ENCODE results near the gene CCDC24.

Gene CCDC24

DNA sequence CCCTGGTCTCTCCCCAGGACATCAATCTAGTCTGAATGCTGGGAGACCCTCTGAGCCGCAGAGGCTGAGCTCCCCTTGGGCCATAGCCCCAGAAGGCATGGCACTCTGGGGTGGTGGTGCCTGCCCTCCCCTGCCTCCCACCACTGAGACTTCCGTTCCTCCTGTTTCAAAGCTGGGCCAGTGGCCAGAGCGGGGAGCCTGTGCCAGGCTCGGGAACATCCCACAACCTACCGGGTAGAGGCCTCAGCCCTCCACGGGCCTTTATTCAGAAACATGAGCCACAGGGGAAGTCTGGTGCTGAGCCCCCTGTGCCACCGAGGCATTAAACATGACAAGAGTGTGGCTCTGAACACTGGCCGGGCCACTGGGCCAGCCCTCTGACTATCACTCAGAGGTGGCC is 8.1 kb downstream of the CCDC24 start:
- DNase-seq = no peak

DNA sequence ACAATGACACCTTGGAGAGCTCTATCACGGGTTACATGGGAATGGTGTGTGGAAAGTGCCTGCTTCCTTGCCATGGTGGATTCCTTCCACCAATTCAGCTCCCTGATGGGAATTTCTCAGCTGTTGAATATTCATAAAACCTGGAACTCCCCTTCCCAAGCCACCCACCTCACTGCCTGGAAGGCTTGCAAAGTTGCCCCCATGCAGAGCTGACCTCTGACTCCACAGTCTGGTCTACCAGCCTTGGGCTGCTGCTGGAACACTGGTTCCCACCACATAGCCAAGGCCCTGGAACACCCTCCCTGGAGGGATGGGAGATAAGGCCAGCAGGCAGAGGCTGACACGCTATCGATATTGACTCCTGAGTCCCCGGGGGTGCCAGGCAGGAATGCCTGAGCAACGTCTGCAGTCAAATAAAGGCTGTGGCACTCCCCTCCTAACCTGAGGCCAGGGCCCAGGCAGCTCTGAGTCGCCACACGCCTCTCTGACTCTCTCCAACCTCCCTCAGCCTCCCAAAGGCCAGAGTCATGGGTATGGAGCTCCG is 8.8 kb downstream of the CCDC24 start:
- no peak for DNase-seq

DNA sequence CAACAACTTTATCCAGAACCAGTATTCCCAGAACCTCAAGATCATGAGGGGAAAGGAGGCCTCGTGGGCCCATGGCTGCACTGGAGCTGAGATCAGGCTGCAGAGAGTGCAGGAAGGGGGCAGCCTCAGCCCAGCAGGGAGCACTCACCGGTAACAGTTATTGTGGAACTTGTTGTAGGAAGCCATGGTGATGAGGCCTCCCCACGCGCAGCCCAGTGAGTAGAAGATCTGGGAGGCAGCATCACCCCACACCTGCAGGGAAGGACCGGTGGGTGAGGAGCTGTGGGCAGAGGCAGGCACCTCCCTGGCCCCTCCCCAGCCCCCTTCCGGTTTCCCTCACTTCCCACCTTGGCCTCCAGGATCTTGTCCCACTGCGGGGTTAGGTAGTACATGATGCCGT is 10.8 kb downstream of the CCDC24 start:
- no peak for DNase-seq

DNA sequence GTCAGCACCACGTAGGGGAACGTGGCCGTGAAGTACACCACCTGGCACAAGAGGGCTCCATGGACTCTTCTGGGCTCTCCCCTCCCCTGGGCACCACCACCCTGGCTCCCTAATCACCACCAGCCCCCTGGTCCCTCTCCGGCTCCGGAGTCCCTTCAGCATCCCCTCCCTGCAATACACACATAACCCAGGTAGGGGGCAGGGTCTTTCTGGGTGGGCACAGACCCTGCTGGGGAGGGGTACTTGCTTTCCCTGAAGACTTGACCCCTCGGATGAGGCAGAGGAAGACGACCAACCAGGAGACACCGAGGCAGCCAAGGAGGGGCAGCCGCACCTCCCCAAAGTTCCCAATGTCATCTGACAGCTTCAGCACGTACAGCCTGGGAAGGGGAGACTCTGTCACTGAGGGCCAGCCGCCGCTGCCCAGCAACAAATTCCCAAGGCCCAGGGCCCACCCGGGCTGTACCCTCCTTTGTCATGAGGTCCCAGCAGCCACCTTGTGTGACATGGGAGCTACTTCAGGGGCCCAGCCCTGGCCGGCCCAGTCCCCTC is 11.3 kb downstream of the CCDC24 start:
- no peak for DNase-seq

DNA sequence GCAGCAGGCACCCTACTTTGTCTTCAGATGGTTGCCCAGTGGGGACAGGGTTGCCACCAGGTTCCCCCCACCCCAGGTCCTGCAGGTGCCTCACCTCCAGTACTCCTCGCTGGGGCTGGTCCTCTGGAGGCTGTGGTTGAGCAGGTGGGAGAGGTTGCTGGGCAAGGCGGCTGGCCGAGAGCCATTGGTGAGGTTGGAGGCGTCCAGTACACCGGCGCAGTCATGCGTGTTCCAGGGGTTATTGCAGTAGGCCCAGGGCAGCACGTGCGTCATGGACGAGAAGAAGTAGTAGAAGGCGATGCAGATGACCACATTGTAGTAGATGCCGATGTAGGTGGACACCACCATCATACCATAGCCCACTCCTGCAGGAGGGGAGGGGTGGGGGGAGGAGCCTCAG is 16.9 kb downstream of the CCDC24 start:
- no peak for DNase-seq

DNA sequence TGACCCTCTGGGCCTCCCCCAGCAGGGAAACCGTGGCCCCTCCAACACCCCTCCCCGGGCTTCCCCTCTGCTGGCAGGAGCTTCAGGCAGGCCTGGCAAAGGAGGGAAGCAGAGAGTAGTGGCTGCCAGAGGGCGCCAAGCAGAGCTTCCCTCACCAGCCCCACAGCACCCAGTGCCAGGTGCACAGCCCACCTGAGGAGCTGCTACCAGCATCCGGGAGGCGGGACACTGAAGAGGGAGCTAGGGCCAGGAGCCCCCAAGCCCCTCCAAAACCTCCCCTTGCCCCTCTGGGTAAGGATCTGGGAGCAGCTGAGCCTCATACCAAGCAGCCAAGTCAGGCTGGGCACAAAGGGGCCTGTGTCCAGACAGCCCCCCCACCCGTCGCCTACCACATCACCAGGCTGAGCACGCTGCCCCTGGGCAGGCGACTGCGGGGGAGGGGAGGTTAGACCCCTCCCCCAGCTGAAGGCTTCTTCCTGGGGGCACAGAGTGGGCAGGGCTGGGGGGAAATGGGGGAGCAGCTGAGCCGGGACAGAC is 19.6 kb downstream of the CCDC24 start:
- no peak for DNase-seq

DNA sequence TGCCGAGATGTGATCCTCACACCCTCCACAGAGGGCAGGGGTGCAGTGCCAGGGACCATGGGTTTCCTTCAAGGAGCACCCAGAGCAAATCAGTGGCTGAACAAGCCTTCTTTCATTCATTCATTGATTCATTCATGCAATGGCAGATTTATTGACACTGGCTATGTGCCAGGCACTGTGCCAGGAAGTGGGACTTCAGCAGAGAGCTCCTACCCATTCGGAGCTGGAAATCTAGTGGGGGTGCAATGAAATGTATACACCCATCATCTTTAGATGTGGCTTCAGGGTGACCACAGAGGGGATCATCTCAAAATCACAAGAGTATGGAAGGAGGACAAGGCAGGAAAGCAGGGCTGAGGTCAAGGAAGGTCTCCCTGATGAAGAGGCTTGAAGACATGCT is 21.0 kb downstream of the CCDC24 start:
- DNase-seq = no peak

DNA sequence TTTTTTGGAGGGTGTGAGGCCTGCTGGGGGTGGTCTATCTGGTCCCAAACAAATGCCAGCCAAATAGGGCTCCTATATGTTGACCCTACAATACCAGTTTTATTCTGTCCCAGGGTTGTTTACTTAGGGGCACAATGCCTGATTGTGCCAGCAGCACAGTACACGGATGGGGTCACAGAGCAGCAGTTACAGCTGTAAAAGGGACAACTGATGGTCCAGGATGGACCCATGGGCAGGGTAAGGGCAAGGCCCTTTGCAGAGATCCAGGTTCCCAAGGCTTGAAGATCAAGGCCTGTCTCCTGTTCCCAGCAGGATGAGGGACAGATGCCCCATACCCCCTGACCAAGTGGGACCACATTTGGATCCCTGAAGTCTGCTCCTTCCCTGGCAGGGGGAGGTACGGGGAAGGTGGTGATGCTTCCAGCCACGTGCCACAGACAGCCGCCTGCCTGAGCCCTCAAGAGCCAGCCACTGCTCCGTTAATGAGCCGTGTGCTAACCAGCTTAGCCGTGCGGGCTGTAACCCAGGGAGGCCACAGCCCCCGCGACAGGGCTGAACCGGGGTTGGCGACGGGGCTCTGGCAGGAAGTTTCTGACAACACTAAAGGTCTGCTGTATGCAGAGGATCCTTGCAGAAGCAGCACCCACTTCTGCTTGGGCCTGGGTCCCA is 21.7 kb downstream of the CCDC24 start:
- no peak for DNase-seq

DNA sequence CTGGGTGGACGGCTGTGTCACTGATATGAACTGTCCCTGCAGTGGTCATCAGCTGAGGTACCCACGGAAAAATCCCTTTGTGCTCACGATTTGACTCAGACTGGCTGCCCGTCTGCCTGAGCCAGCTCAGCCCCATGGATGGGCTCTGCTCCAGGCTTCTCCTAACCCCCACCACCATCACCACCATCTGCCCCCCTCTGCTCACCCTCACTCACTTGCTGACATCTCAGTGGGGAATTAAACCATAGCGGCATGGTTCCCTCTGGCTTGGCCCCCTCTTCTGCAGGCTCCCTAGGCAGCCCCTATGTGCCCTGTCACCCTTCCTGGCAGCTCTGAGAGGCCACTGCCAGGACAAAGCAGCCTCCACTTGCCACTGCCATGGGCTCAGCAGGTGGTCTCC is 22.6 kb downstream of the CCDC24 start:
- DNase-seq = no peak

DNA sequence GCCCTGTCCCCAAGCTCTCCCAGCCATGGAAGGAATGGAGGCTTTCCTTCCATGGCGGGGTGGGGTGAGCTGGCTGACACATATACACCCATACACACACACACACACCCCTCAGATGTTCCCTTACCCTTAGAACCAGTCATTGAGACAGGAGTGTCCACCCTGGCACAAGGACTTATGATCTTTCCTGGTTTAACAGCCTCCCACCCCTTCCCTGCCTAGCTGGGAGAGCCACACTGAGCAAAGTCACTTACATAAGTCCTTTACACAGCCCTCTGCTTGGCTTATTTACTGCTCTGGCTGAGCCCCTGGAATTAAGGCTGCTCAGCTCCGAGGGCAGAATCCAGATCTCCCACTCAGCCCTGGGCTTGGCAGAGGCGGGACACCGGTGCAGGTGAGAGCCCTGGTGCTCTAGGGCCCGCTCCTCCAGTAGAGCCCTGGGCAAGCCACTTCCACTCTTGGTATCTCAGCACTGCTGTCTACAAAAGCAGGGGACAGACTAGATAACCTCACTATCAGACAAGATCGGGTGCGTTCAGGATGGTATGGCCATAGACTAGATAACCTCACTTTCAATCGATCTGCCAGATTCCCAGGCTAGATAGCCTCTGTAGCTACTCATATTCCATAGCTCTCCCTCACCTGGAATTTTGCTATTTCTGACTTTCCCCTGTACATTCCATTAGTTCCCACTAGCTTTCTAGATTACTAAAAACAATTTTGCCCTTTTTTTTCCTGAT is 23.1 kb downstream of the CCDC24 start:
- DNase-seq = no peak

DNA sequence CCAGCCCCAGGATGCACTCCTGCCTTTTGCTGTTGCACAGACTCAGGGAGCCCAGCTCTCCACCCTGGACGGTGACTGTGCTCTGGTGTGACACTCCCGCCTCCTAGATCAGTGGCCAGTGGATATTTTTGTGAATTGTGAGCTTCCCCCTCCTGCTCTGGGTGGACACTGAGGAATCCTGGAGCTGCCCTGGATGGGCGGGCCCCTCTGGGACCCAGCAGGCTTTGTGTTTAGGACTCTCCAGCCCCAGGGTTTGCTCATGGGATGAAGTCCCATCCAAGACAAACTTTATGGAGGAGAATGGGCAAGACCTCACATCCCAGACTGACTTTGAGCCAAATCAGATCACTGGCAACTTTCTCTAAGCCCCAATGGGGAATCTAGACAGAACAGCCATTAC is 23.8 kb downstream of the CCDC24 start:
- DNase-seq = no peak

DNA sequence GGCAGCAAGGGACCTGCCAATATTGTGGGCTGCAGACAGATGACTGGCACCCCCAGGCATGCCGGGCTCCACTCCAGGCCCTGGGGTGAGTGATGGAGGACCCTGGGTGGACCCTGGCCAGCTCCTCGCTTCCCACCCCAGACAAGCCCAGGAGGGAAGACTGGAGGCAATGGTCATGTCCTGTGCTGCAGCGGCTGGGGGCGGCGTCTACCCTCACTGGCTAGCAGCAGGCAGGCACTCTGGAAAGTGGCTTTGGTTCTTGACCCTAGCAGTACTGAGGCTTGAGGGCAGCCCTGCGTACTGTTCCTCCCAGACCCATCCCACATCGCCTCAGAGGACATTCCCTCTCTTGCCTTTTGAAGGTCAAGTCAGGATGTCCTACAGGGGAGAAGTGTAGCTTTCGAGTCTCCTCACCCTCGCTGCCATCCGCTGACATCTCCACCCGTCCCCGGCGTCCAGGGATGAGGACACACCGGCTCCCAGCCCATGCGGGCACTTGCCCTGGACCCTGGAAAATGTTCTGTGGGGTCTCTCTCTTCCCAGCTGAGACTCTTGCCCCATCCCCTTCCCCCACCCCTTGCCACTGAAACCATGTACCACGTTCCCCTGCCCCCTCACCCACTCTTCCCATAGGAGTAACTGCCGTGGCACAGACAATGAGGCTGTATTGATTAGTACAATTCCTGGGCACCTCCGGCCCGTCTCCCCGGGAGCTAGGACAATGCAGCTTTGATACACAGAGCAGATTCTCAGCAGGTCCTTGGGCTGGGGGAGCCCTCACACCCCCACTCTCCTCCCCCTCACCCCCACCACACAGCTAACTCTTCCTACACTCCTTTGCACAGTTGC is 24.9 kb downstream of the CCDC24 start:
- DNase-seq = no peak

DNA sequence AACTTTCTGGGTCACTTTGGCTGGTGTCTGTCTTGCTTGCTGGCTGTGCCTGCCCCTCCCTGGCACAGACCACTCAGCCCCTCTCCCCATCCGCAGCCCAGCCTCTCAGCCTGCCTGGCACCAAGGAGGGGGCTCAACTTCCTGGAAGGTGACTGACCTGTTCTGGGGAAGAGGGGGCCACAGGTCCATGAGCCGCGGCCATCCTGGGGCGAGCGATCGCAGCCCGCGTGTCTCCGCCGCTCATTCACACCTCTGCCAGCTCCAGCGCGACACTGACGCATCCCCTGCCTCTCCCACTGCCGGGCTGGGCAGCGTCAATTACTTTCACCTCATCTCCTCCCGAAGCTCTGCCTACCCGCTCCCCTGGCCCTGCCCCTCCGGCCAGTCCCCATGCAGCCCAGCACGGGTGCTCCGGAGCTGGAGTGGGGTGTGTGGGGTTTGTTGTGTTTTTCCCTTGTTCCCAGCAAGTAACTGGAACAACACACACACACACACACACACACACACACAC is 25.5 kb downstream of the CCDC24 start:
- no peak for DNase-seq

DNA sequence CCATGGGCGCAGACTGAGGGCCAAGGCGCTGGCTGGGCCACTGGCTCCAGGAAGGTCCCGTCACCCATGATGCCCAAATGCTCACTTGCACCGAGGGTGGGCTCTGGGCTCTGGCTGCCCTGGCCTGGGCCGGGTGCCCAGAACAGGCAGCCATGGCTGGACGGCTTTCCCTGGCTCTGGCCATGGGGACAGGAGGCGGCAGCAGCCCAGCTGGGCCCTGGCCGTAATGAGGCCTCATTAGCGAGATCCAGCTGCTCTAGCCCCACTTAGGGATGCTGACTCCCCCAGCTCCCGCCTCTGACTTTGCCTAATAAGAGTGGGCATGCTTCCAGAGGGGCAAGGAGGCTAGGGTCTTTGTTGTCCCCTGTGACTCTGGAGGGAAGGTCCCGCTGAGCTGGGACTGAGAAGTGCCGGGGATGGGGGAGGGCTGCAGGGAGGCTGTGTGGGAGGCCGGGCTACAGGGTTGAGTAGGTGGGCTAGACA is 28.1 kb downstream of the CCDC24 start:
- no peak for DNase-seq

DNA sequence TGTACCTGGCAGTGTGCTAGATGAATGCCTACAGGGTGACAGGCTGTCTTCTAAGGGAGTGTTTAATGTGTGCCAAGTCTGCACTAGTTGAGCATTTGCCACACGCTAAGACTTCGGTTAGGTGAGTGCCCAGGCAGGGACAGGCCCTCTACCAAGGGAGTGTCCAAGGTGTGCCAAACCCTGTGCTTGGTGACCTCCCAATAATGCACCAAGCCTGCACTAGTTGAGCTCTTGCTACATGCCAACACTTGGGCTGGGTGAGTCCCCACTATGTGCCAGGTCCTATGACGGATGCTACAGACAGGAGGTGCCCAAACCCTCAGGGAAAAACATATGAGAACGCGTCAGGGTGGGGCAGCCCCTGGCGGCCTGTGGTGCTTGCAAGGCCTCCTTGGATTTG is 29.1 kb downstream of the CCDC24 start:
- DNase-seq = no peak

DNA sequence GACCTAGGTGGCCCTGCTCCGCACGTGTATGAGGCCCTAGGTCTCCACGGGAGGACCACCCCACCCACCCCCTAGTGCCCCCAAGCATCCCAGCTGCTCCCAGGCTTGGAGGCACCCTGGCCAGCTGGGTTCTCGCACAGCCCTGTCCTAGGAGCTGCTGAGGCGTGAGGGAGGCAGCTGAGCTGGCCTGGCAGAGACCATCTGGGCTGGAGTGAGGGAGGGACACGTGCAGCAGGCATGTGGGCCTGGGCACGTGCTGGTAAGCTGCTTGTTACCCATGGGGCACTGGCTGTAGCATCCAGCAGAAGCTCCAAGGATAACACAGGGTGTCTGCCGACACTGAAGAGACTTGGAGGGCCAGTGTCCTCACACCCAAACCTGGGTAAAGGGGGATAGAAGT is 29.8 kb downstream of the CCDC24 start:
- no peak for DNase-seq

DNA sequence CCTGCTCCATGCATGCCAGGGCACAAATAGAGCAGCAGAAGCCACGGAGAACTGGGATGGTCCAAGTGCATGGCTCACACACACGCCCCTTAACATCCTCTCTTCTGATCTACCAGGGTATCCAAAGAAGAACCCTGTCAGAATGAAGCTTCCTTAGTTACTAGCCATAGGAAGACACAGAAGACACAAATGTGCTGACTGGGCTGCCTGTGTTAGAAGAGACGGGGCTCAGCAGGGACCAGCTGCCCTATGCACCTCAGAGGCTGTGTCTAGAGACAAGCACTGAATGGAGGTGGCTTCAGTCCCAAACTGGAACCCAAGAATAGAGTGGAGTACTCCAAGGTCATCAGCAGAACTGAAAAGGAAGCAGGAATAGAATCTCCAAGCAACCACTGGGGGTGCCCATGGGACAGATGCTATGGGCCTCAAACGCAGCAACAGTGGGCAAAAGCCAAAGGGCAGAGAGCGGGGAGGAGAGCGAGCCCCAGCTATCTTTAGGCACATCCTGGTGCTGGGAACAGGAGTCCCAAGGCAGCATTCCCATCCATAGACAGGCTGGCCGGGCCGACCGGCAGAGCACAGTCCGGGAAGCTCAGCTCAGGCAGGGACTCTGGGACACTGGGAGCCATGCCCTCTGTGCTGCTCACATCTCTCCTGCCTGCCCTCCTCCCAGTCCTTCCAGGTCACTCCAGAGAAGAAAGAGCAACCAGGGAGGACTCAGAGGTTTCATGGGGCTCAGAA is 30.4 kb downstream of the CCDC24 start:
- DNase-seq = no peak

DNA sequence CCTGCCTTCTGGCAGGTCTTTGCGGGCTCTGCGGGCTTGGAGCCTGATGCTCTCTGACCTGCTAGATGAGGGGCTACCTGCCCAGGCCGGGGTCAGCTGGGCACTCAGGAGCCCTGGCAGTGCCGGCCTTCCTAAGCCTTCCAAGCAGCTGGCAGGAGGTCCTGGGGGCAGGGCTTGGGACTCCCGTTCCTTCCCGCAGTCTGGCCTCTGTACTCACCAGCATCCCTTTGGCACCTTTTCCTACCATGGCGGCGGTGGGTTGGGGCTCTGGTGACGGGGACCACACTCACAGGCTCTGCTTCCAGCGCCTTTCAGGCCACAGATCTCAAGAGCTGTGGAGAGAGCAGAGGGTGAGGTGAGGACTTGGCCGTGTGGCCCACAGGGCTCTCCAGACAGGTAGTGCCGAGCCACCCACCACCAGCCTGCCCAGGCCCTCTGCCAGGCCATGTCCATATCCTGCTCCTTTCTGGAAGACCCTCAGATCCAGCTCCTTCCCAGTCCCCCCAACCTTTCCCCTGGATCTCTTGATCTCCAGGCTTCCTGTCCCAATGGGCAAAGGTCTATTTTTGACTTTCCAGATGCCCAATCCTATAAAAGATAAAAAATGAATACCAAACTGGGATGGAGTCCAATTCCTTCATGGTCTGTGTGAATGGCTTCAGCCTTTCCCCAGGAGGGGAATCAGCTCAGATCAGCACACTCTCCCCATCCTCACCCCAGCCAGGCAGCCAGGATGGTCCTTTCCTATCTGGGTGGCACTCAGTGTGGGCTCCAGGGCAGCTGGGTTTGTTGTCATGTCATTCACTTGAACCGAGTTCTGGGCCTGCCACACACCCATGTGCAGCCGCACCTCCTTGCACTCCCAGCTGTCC is 32.9 kb downstream of the CCDC24 start:
- no peak for DNase-seq

DNA sequence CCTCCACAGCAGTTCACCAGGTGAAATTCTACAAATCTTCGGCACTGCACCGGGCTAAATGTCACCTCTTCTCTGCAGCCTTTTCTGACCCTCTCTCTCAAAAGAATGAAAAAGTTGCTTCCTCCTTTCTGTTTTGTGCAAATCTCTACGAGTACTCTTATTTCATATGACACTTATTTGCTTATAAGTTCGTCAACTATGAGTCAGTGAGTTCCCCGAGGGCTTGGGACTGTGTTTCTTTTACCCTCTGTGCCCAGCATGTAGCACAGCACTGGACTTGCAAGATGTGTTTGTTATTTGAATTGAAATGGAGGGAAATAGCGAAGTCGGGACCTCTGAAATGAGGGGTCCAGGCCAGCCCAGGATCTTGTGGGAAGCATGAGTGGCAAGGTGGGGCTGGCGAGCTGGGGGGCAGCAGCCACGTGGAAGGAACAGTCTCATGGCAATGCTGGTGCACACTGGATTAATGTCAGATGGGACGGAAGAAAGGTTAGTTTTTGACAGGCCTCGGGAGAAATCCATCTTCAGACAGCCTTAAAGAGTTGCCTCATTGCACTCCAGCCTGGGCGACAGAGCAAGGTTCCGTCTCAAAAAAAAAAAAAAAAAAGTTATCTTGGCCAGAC is 33.6 kb downstream of the CCDC24 start:
- DNase-seq = no peak

DNA sequence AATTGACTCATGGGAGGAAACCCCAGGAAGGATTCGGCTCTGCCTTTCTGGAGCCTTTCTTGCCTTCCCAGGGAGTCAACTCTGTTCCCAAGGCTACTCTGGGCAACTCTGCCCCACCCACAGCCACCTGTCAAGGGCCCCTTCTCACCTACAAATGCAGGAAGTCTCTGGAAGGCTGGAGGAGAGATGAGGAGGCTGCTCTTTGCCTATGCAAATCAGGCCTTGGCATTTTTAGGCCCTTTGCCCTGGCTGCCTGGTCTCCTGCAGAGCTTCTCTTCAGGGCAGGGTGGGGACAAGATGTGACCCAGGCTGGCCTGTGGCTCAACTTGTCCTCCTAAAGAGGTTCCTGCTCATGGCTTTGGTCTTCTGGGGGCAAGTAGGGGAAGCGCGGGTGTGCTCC is 34.4 kb downstream of the CCDC24 start:
- no peak for DNase-seq

Measured in femur (tissue), 1 donor.